Kidney (tissue), 14 donors: ENCODE data around the gene ACER1. TPM values are rescaled to one million over a fixed set of nuclear protein-coding genes. Genes with fewer than 3 reads are reported as not detected.
"Not testable (repeated sequence)": the region's sequence is repeated elsewhere in the genome, so short reads cannot be mapped to it uniquely, and the experiment has no call there.

ENCODE experiments used
- DNase-seq, 5 donors: peaks; one replicate each; pipeline ENCODE4 v3.0.0-alpha.2; 2013 to 2020
- FAIRE-seq: peaks from 2 replicates; lab custom pipeline; 2012; peaks lifted over from hg19 to GRCh38; lab: Jason Lieb, UNC
- H3K27ac ChIP-seq, 2 donors: one replicate each; pipeline ENCODE4 v1.7.0; 2013; ENCODE audit warnings: low read depth in 2 of 2, low read length in 2 of 2, inconsistent platforms in 1 of 2
- H3K27me3 ChIP-seq: one replicate; pipeline ENCODE4 v1.7.1; 2013; ENCODE audit warnings: low read length, inconsistent platforms; ENCODE audit not compliant: control insufficient read depth, insufficient read depth
- H3K36me3 ChIP-seq, 3 donors: one replicate each; pipeline versions ENCODE4 v1.7.0 to v1.7.1; 2013; ENCODE audit warnings: low read length in 3 of 3, control low read depth in 1 of 3, inconsistent platforms in 1 of 3; ENCODE audit not compliant: insufficient read depth in 3 of 3, control insufficient read depth in 2 of 3
- H3K4me1 ChIP-seq, 3 donors: one replicate each; pipeline versions ENCODE4 v1.7.0 to v1.7.1; 2013; ENCODE audit warnings: low read length in 3 of 3, inconsistent platforms in 1 of 3, low read depth in 1 of 3; ENCODE audit not compliant: control insufficient read depth in 2 of 3, insufficient read depth in 2 of 3
- H3K4me3 ChIP-seq, 3 donors: one replicate each; pipeline versions ENCODE4 v1.7.0 to v1.8.1; 2013; ENCODE audit warnings: low read length in 3 of 3, control low read depth in 1 of 3, inconsistent platforms in 1 of 3
- H3K9ac ChIP-seq, 3 donors: one replicate each; pipeline versions ENCODE4 v1.7.0 to v1.7.1; 2013; ENCODE audit warnings: low read length in 3 of 3, control low read depth in 1 of 3, inconsistent platforms in 1 of 3
- H3K9me3 ChIP-seq, 3 donors: one replicate each; pipeline versions ENCODE4 v1.7.0 to v1.7.1; 2013; ENCODE audit warnings: low read length in 3 of 3, control low read depth in 1 of 3, inconsistent platforms in 1 of 3; ENCODE audit not compliant: control insufficient read depth in 2 of 3, insufficient read depth in 1 of 3
- intact Hi-C: fragments of 100-400 bp; cut with DNase I; formaldehyde crosslinking; loops from one replicate; pipeline ENCODE4 v1.11.1; 2022
- polyA plus RNA-seq: library from polyadenylated mRNA; stranded (reverse); fragments of 350-450 nt; fragmentation: Illumina TruSeq; extraction: RNeasy Lipid Tissue Mini Kit (QIAGEN cat#74804); gene quantifications from one replicate; pipeline ENCODE4 v1.2.3, GENCODE V29; 2014; ENCODE audit warnings: low read depth, low replicate concordance; ENCODE audit not compliant: insufficient read depth
- total RNA-seq: library from RNA; stranded (reverse); fragmentation: NEBNext Ultra II Directional; extraction: Animal tissue kit (Norgen Biotek cat#: 25700); gene quantifications from one replicate; pipeline ENCODE4 v1.2.1, GENCODE V29; 2021
- TF ChIP-seq, protein P1 (sequence below): IDR thresholded peaks from 3 replicates; pipeline ENCODE4 v1.5.1; 2012; ENCODE audit warnings: mild to moderate bottlenecking, moderate library complexity, borderline replicate concordance; ENCODE audit not compliant: insufficient read depth; ENCODE audit errors: extremely low read depth
- donor health status: control.
- donor health status: control.
- donor health status: control.
- donor health status: control.
- donor health status: control.
- donor health status: DM: yes; HTN: yes; CAD: no.
- donor health status: Normal renal cell carcinoma (clear cell type).

ACER1 gene
- total and polyA plus RNA-seq, 2 donors from 2014 or later: not detected

DNA sequence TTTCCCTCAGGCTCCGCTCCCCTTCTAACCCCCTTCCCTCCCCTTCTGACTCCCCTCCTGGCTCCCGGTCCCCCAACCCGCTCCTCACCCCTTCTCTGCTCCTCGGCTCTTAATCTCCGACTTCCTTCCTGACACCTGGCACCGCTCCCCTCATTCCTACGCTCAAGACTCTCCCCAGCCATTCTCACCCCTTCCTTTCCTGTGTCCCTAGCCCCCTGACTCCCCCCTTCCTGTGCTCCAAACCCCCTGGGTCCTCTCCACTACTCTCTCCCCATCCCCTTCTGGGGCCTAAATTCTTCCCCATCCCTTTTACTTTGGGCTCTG is 28.6 kb upstream of the ACER1 start:
- Histone ChIP-seq H3K4me3 (peak overlapping the region; percentile 65 to 72 (median 68)), H3K36me3 (peaks cover 0 to 12% (median 3%) of the 10 kb centered on the region in 3 donors), H3K27ac (peak overlapping the region; percentile 51 to 78), H3K9me3 (no peaks in the 10 kb centered on the region), H3K4me1 (peaks cover 0 to 6% (median 0%) of the 10 kb centered on the region in 3 donors), H3K9ac (peak overlapping the region; percentile 39 to 82 (median 65)), H3K27me3 (no peaks in the 10 kb centered on the region)
- FAIRE-seq (no peak), DNase-seq (peak in 1 of 5 donors; percentile 57)
- intact Hi-C loops: no loop called here
- TF ChIP-seq, protein P1, sequence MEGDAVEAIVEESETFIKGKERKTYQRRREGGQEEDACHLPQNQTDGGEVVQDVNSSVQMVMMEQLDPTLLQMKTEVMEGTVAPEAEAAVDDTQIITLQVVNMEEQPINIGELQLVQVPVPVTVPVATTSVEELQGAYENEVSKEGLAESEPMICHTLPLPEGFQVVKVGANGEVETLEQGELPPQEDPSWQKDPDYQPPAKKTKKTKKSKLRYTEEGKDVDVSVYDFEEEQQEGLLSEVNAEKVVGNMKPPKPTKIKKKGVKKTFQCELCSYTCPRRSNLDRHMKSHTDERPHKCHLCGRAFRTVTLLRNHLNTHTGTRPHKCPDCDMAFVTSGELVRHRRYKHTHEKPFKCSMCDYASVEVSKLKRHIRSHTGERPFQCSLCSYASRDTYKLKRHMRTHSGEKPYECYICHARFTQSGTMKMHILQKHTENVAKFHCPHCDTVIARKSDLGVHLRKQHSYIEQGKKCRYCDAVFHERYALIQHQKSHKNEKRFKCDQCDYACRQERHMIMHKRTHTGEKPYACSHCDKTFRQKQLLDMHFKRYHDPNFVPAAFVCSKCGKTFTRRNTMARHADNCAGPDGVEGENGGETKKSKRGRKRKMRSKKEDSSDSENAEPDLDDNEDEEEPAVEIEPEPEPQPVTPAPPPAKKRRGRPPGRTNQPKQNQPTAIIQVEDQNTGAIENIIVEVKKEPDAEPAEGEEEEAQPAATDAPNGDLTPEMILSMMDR: no peak

DNA sequence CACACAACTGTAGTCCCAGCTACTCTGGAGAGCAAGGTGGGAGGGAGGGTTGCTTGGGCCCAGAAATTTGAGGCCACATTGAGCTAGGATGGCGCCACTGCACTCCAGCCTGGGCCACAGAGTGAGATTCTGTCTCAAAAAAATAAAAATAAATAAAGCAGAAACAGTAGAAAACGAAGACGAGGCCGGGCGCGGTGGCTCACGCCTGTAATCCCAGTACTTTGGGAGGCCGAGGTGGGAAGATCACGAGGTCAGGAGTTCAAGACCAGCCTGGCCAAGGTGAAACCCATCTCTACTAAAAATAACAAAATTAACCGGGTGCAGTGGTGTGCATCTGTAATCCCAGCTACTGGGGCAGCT is 27.4 kb upstream of the ACER1 start:
- not testable (repeated sequence) for DNase-seq

DNA sequence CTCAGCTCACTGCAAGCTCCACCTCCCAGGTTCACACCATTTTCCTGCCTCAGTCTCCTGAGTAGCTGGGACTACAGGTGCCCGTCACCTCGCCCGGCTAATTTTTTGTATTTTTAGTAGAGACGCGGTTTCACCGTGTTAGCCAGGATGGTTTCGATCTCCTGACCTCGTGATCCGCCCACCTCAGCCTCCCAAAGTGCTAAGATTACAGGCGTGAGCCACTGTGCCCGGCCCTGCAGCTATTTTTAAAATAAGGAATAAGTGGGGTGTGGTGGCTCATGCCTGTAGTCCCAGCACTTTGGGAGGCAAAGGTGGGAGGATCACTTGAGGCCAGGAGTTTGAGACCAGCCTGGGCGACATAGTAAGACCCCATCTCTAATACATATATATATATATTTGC is 27.0 kb upstream of the ACER1 start:
- H3K27me3 ChIP-seq, H3K9ac ChIP-seq, H3K36me3 ChIP-seq, H3K4me1 ChIP-seq, FAIRE-seq, H3K4me3 ChIP-seq, intact Hi-C loops, DNase-seq, H3K27ac ChIP-seq, H3K9me3 ChIP-seq: not testable (repeated sequence)

More for the DNA sequence above, 27.4 kb upstream of the ACER1 start:
- FAIRE-seq, H3K27ac ChIP-seq, H3K9me3 ChIP-seq, H3K36me3 ChIP-seq, H3K9ac ChIP-seq, H3K4me1 ChIP-seq, H3K27me3 ChIP-seq, intact Hi-C loops: not testable (repeated sequence)
- peak overlapping the region in 2 of 3 donors; percentile 46 to 72 for H3K4me3 ChIP-seq

DNA sequence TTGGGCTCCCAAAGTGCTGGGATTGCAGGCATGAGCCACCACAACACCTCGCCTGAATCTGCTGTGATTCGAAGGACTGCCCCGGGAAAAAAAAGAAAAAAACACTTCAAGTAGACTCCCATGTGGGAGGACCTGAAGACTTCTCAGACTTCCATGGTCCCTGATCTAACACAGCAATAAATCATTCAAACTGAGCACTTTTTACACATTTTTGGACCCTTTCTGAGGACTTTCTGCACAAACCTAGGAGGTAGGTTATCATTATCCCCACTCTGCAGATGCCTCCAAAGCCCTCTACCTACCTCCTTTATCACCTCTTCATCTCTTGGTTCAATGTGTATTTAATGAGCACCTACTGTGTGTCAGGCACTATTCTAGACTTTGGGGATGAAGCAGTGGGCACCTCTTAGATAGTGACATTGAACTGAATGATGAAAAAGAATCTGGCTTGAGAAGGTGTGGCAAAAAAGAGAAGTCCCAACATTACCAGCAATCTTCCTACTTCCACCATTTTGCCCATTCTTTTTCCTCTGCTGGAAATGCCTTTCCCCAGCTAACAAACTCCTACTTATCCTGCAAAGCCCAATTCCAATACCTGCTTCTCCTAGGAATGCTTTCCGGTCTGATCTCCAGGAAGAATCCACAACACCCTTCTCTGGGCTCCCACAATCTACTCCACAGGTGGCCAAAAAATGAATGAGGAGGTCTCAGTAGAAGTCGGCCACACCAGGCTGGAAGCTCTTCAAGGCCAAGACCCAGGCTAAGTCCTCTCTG is 26.3 kb upstream of the ACER1 start:
- FAIRE-seq: no peak
- intact Hi-C loops: no loop called here
- peaks cover 0 to 6% (median 0%) of the 10 kb centered on the region in 3 donors for H3K4me1 ChIP-seq

More for the DNA sequence above, 26.3 kb upstream of the ACER1 start:
- Histone ChIP-seq H3K9ac (no peak overlapping the region), H3K9me3 (no peaks in the 10 kb centered on the region), H3K27me3 (no peaks in the 10 kb centered on the region), H3K4me3 (no peak overlapping the region), H3K27ac (no peak overlapping the region), H3K36me3 (no peaks in the 10 kb centered on the region)
- DNase-seq: peak in 1 of 5 donors; percentile 16
- TF ChIP-seq, protein P1: no peak
